ENCODE results near the gene OR2AT4. TPM values are rescaled to one million over a fixed set of nuclear protein-coding genes. Genes with fewer than 3 reads are reported as not detected.

Gene OR2AT4
- total and polyA plus RNA-seq, 2 of the 8 experiments (the other 6 are each of a cell fraction or from before 2014, with no cell fraction given): not detected

DNA sequence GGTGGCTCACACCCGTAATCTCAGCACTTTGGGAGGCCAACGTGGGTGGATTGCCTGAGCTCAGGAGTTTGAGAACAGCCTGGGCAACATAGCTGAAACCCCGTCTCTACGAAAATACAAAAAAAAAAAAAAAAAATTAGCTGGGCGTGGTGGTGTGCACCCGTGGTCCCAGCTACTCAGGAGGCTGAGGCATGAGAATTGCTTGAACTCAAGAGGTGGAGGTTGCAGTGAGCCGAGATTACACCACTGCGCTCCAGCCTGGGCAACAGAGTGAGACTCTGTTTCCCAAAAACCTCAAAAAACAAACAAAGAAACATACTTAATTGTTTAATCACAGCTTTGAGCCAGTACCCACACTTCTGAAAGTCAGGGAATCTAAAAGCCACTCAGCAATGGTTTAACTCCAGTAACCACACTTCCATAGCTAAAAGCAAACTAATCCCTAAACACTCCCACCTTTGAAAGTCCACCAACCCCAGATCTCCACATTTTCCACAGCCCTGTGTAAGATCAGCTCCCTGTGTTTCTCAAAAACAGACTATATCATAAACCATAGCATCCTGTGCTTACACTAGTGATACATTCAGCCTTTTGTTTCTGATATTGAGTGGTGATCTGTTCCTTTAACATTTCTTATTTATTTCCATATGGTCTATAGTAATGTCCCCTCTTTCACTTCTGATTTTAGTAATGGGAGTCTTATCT is 4.9 kb upstream of the OR2AT4 start:
- Histone ChIP-seq H3K23ac (ENCODE audit: insufficient read length) (no peak overlapping the region), H2BK15ac (ENCODE audit: low read length) (no peak overlapping the region), H3K27me3 (replicated peaks in 1 of 4; ENCODE audit: control insufficient read depth in 3 of 4, extremely low read depth in 1 of 4, insufficient read depth in 3 of 4, low read length in 3 of 4) (no peaks in the 10 kb centered on the region), H3K23me2 (ENCODE audit: low read depth, low read length) (no peaks in the 10 kb centered on the region), H3K36me3 (ENCODE audit: control insufficient read depth in 2 of 4, insufficient read depth in 4 of 4, low read length in 3 of 4) (no peaks in the 10 kb centered on the region), H3K9me3 (ENCODE audit: insufficient read depth in 2 of 2, low read depth in 1 of 2, low read length in 1 of 2) (peaks cover 0 to 6% of the 10 kb centered on the region in 2 experiments; a peak in 1 of 4 replicates), H2BK5ac (ENCODE audit: low read depth, low read length) (no peak overlapping the region), H4K91ac (replicated peaks; ENCODE audit: insufficient read length, low read length) (no peak overlapping the region), H3K4me1 (replicated peaks in 1 of 4; ENCODE audit: control insufficient read depth in 3 of 4, insufficient read depth in 4 of 4, low read length in 3 of 4) (peaks cover 0 to 2% (median 0%) of the 10 kb centered on the region in 4 experiments; a peak in 2 of 7 replicates), H3K14ac (ENCODE audit: insufficient read length) (no peak overlapping the region), H4K5ac (ENCODE audit: insufficient read length, low read depth, low read length) (no peak overlapping the region), H2AK5ac (ENCODE audit: low read depth, low read length) (no peak overlapping the region), H3K4me2 (ENCODE audit: insufficient read depth in 1 of 2, low read depth in 2 of 2, low read length in 2 of 2) (no peak overlapping the region), H2AFZ (ENCODE audit: low read length) (no peak overlapping the region), H3K4me3 (ENCODE audit: extremely low read depth in 1 of 4, insufficient read depth in 2 of 4, low read depth in 3 of 4, low read length in 4 of 4) (no peak overlapping the region), H2BK120ac (replicated peaks; ENCODE audit: low read depth, low read length) (no peak overlapping the region), H4K20me1 (replicated peaks in 1 of 2; ENCODE audit: control insufficient read depth in 1 of 2, insufficient read depth in 2 of 2, low read length in 2 of 2) (no peaks in the 10 kb centered on the region), H3K56ac (replicated peaks; ENCODE audit: insufficient read length, low read depth, low read length) (no peak overlapping the region), H3K18ac (ENCODE audit: extremely low read depth, low read length) (no peak overlapping the region), H3K4ac (replicated peaks; ENCODE audit: insufficient read length, low read depth, low read length) (no peak overlapping the region), H3K9ac (replicated peaks in 1 of 4; ENCODE audit: extremely low read depth in 1 of 4, low read depth in 3 of 4, low read length in 3 of 4) (no peak overlapping the region), H3K27ac (ENCODE audit: low read depth, low read length) (no peak overlapping the region), H2BK12ac (ENCODE audit: low read depth, low read length) (no peak overlapping the region), H3K79me1 (ENCODE audit: low read depth, low read length) (no peaks in the 10 kb centered on the region), H3K79me2 (ENCODE audit: control insufficient read depth in 1 of 2, insufficient read depth in 2 of 2, low read length in 2 of 2) (no peaks in the 10 kb centered on the region), H2BK20ac (ENCODE audit: low read length) (no peak overlapping the region), H4K8ac (ENCODE audit: extremely low read depth, insufficient read depth, low read length) (no peak overlapping the region)
- TF ChIP-seq, protein P1, sequence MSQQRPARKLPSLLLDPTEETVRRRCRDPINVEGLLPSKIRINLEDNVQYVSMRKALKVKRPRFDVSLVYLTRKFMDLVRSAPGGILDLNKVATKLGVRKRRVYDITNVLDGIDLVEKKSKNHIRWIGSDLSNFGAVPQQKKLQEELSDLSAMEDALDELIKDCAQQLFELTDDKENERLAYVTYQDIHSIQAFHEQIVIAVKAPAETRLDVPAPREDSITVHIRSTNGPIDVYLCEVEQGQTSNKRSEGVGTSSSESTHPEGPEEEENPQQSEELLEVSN (IDR thresholded peaks at IDR 0.05): no peak
- TF ChIP-seq SIRT6 (IDR thresholded peaks at IDR 0.05; ENCODE audit: low read length) (no peak), RXRA (IDR thresholded peaks at IDR 0.05; ENCODE audit: insufficient read depth, low read depth, low read length) (no peak), POLR2AphosphoS5 (IDR thresholded peaks at IDR 0.05; ENCODE audit: low read depth, low read length) (no peak), POLR2A (IDR thresholded peaks at IDR 0.05; ENCODE audit: control extremely low read depth in 1 of 2, low read depth in 2 of 2, low read length in 2 of 2) (no peak)
- FAIRE-seq (no peak), DNase-seq (ENCODE audit: low read depth in 1 of 2, low spot score in 2 of 2) (no peak)
- POLR2A ChIA-PET (ENCODE audit: partially characterized antibody): no interaction called here
- WGBS, 2 experiments (ENCODE audit: extremely low coverage in 1 of 2, insufficient coverage in 1 of 2, insufficient read length in 1 of 2, insufficient replicate concordance in 2 of 2, low coverage in 1 of 2, low lambda C conversion rate in 2 of 2, missing lambda C conversion rate in 1 of 2): 78% methylated on average over 8 of the region's 8 CpGs; no CpG with 5 or more reads in 1 of the 2 experiments
- CTCF ChIA-PET (ENCODE audit: partially characterized antibody): no interaction called here
